HCT116 (cell line): Measurements from ENCODE around the gene VPS39.

ENCODE experiments used
- CEBPB ChIP-seq: IDR thresholded peaks from 2 replicates; pipeline ENCODE4 v1.6.1; 2012; ENCODE audit warnings: low read depth
- ELF1 ChIP-seq: IDR thresholded peaks from 2 replicates; pipeline ENCODE4 v1.6.1; 2012; ENCODE audit warnings: low read depth, borderline replicate concordance
- EZH2 ChIP-seq: fragments of 200-600 bp; sonication (generic); IDR thresholded peaks from 2 replicates; pipeline ENCODE4 v1.6.1; 2017; ENCODE audit warnings: antibody characterized with exemption, mixed run types
- EZH2phosphoT487 ChIP-seq: fragments of 200-600 bp; IDR thresholded peaks from 2 replicates; pipeline ENCODE4 v1.6.1; 2018; ENCODE audit warnings: antibody characterized with exemption, borderline replicate concordance
- POLR2A ChIP-seq: IDR thresholded peaks from 2 replicates; pipeline ENCODE4 v1.7.0; 2011; ENCODE audit warnings: borderline replicate concordance; ENCODE audit not compliant: insufficient read depth, insufficient read length; ENCODE audit errors: extremely low read depth
- POLR2AphosphoS5 ChIP-seq: IDR thresholded peaks from 2 replicates; pipeline ENCODE4 v1.6.1; 2011; ENCODE audit warnings: mild to moderate bottlenecking, low read depth, low read length, moderate library complexity
- TF ChIP-seq, protein P1 (sequence below), 3 experiments: fragments of 200-600 bp in 1 of 3; sonication (generic) in 1 of 3; IDR thresholded peaks in 2 of 3; conservative IDR thresholded peaks in 1 of 3; 2 replicates each; pipeline ENCODE4 v1.5.1; 2012 to 2017; ENCODE audit warnings: low read depth in 2 of 3, low read length in 2 of 3, antibody characterized with exemption in 1 of 3, borderline replicate concordance in 1 of 3, control low read depth in 1 of 3, mild to moderate bottlenecking in 1 of 3, mixed read lengths in 1 of 3, mixed run types in 1 of 3, moderate library complexity in 1 of 3; ENCODE audit not compliant: insufficient read depth in 1 of 3
- TF ChIP-seq, protein P2 (sequence below): IDR thresholded peaks from 2 replicates; pipeline ENCODE4 v1.6.1; 2012

DNA sequence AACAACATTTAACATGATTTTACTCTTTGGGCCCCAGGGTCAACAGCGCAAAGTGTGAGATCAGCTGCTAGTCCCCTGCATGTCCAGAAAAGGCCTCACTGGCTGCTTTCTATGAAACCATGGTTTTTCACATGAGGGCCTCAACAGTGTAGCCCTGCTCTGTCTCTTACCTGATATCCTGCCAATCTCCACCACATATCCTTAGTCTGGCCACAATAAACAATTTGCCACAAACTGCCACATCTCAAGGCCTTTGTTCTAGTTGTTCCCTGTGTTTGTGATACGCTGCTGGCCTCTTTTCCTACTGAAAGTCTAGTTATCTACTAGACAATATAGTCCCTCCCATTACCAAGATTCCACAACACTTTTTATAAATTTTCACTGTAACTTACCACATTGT is 17.7 kb downstream of the VPS39 start:
- TF ChIP-seq EZH2 (no peak), EZH2phosphoT487 (no peak), POLR2A (no peak), CEBPB (no peak), ELF1 (no peak), POLR2AphosphoS5 (no peak)
- TF ChIP-seq, protein P1, sequence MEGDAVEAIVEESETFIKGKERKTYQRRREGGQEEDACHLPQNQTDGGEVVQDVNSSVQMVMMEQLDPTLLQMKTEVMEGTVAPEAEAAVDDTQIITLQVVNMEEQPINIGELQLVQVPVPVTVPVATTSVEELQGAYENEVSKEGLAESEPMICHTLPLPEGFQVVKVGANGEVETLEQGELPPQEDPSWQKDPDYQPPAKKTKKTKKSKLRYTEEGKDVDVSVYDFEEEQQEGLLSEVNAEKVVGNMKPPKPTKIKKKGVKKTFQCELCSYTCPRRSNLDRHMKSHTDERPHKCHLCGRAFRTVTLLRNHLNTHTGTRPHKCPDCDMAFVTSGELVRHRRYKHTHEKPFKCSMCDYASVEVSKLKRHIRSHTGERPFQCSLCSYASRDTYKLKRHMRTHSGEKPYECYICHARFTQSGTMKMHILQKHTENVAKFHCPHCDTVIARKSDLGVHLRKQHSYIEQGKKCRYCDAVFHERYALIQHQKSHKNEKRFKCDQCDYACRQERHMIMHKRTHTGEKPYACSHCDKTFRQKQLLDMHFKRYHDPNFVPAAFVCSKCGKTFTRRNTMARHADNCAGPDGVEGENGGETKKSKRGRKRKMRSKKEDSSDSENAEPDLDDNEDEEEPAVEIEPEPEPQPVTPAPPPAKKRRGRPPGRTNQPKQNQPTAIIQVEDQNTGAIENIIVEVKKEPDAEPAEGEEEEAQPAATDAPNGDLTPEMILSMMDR (IDR thresholded peaks at IDR 0.05 in 2 of 3, conservative IDR thresholded peaks at IDR 0.05 in 1 of 3; ENCODE audit: borderline replicate concordance in 1 of 3, insufficient read depth in 1 of 3, low read depth in 2 of 3, low read length in 2 of 3) = no peak
- TF ChIP-seq, protein P2, sequence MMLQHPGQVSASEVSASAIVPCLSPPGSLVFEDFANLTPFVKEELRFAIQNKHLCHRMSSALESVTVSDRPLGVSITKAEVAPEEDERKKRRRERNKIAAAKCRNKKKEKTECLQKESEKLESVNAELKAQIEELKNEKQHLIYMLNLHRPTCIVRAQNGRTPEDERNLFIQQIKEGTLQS = no peak
